NT2/D1 (cell line): ENCODE data around the gene GID8.

Experiments used
- SUZ12 ChIP-seq: IDR thresholded peaks from 2 replicates; pipeline ENCODE4 v1.6.1; 2011; ENCODE audit not compliant: insufficient read length, insufficient read depth; ENCODE audit errors: extremely low read depth
- YY1 ChIP-seq: IDR thresholded peaks from 2 replicates; pipeline ENCODE4 v1.6.1; 2011; ENCODE audit not compliant: insufficient read length, insufficient read depth
- ZNF274 ChIP-seq: IDR thresholded peaks from 2 replicates; pipeline ENCODE4 v1.6.1; 2011; ENCODE audit warnings: mild to moderate bottlenecking, low read depth, low read length

- TF ChIP-seq YY1 (no peak), ZNF274 (no peak), SUZ12 (no peak)
Observed at GRCh38 chr20:62961799-62962198, 23.9 kb downstream of the GID8 start.
